Hepatic stellate cell (primary cell): ENCODE data around the gene CIAO3.
"Not testable (repeated sequence)": the region's sequence is repeated elsewhere in the genome, so short reads cannot be mapped to it uniquely, and the experiment has no call there.

ENCODE experiments used
- DNase-seq: peaks from one replicate; pipeline ENCODE4 v3.0.0; 2011; ENCODE audit warnings: low spot score

The CIAO3 gene

GRCh38 chr16:692356-693108 is 48.3 kb downstream of the CIAO3 start:
- no peak for DNase-seq

DNA sequence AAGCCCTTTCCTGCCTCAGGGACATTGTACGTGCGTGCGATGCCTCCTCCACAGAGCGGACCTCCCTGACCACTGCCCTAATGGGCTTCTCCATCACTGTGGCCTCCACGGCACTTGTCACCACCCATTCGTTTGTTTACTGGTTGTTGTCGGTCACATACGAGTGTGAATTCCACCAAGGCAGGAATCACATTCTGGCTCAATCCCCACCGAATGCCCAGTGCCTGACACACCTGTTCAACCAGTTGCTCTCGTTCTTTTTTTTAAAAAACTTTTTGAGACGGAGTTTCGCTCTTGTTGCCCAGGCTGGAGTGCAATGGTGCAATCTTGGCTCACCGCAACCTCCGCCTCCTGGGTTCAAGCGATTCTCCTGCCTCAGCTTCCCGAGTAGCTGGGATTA is 49.6 kb downstream of the CIAO3 start:
- not testable (repeated sequence) for DNase-seq

DNA sequence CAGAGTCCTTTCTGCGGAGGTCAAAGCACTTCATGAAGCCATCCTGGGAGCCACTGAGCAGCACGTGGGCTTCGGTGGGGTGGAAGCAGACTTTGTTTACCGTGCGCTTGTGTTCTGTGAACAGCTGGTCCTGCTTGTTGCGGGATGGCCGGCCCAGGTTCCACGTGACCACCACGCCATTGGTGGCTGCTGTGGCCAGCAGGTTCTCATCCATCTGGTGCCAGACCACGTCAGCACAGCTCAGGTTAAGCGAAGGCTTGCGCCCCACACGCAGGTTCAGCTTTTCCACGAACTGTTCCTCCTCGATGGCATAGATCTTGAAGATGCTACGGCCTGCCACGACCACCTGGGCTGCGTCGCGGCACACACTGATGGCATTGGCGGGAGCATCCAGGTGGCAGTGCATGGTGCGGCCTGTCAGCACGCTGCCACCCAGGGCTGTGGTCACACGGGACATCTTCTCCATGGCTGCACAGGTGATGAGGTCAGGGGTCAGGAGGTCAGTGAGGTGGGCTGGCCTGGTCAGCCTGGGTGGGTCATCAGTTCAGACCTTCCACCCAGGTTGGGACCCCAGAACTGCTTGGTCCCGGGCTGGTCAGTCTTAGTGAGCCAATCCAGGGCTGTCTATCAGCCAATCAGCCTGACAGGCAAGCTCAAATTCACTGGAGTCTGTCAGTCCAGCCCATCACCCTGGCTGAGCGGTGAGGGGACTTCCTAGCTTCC is 51.5 kb downstream of the CIAO3 start:
- no peak for DNase-seq

DNA sequence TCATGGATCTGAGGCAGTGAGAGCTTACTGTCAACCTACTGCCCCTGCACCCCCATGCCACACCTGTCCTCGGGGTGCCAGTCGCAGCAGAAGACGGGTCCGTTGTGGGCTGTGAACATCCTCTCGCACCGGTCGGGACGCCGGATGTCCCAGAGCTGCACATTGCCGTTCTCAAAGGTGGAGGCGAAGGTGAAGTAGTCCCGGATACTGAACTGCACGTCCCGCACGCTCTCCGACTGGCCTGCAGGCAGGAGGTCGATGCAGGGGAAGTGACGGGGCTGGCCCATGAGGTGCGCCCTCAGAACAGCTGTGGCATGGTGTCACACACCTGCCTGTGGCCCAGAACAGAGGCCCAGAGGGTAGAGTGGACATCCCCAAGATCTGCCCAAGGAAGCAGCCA is 53.3 kb downstream of the CIAO3 start:
- no peak for DNase-seq

GRCh38 chr16:686459-687260 is 54.1 kb downstream of the CIAO3 start:
- DNase-seq, result no peak

GRCh38 chr16:685967-686366 is 54.8 kb downstream of the CIAO3 start:
- no peak for DNase-seq

GRCh38 chr16:684961-685696 is 55.7 kb downstream of the CIAO3 start:
- DNase-seq, result no peak

DNA sequence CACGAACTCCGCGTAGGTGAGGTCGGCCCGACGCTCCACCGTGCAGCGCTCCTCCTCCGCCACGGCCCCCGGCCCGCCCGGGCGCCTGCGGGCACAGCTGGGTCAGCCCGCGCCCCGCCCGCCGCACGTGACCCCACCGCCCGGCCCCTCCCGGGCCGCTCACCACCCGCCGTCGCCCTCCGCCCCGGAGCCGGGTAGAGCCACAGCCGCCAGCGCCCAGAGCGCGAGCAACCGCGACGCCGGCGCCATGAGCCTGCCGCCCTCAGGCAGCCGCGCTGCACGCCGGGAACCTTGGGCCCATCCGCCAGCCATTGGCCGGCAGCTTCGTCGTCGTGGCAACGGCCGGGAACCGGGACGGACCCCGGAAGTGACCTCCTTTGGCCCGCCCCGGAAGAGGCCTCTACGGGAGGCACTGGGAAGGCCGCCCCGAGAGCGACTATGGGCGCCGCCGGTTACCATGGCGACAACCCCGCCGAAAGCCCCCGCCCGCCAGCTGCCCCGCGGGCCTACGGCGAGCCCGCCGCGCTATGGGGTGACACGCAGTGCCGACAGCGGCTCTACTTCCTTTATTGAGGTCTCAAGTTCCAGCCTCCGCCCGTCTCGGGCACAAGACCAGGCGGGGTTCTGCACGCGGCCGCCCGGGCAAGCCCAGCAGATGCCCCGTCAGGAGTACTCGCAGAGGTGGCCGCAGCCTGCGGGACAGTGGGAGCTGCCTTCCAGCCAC is 56.6 kb downstream of the CIAO3 start, which contains the start of gene JMJD8:
Gene JMJD8, minus strand, starts transcription at position 264 of the 724 bp plus-strand sequence. Its CDS starts 15 bp downstream, at position 249.
- DNase-seq, result peak; percentile 97

DNA sequence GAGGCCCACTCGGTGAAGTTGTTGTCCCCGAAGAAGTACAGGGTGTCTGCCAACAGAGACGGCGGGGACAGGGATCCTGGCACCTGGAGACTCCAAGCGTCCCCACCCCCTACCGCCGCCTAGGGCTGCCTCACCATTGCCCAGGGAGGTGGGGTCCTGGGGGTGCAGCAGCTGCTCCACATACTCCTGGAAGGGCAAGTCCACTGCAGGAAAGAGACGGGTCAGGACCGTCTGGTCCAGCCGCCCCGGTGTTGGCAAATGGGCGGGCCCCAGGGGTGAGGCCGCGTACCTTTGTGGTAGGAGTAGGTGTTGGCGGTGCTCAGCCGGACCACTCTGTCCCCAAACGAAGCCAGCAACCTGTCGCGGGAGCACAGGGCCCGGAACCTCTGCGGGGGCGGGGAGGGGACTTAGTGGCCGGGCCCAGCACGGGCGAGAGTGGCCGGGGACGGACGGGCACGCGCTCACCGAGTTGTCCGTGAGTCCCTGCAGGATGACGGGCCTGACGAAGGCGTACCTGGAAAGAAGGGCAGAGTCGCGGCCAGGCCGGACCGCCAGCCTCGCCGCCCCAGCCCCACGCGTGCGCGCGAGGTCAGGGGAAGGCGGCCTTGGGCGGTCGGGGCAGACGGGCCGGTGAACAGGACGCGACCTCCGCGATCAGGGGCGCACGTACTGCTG is 57.3 kb downstream of the CIAO3 start:
- DNase-seq, result no peak

GRCh38 chr16:682493-683395 is 58.1 kb downstream of the CIAO3 start:
- no peak for DNase-seq

DNA sequence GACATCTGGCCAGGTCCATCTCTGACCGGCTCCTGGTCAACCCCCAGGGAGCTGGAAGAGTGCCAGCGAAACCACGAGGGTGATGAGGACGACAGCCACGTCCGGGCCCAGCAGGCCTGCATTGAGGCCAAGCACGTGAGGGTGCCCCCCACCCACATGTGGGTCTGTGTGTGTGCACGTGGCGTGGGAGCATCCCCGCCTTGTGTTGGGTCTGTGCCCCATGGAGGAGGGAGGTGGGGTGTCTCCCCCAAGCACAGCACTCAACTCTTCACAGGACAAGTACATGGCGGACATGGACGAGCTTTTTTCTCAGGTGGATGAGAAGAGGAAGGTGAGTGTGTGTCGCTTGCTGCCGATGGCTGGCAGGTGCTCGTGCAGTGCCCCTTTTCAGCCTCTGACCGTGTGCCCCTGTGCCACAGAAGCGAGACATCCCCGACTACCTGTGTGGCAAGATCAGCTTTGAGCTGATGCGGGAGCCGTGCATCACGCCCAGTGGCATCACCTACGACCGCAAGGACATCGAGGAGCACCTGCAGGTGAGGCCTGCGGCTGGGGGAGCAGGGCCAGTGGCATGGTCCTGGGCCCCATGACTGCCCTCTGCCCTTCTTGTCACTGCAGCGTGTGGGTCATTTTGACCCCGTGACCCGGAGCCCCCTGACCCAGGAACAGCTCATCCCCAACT is 58.9 kb downstream of the CIAO3 start:
- no peak for DNase-seq

DNA sequence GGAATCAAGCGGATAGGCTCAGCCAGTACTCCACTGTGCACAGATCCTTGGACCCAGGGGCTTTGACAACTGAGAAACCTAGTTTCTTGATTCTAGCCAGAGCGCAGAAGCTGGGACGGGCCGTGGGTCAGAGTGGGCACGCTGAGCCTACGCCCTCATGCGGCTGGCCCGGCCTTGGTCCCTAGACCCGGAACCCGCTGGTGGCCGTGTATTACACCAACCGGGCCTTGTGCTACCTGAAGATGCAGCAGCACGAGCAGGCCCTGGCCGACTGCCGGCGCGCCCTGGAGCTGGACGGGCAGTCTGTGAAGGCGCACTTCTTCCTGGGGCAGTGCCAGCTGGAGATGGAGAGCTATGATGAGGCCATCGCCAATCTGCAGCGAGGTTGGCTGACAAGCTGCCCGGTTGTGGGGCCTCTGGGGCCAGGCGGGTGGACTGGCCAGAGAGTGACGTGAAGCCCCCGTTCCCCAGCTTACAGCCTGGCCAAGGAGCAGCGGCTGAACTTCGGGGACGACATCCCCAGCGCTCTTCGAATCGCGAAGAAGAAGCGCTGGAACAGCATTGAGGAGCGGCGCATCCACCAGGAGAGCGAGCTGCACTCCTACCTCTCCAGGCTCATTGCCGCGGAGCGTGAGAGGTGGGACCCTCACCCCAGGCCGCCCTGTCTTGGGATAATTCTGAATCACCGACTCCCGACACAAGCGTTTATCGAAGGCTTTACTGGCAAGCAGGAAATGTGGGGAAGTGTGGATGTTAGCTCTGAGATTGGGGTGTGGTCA is 59.6 kb downstream of the CIAO3 start:
- peak; percentile 40 for DNase-seq

DNA sequence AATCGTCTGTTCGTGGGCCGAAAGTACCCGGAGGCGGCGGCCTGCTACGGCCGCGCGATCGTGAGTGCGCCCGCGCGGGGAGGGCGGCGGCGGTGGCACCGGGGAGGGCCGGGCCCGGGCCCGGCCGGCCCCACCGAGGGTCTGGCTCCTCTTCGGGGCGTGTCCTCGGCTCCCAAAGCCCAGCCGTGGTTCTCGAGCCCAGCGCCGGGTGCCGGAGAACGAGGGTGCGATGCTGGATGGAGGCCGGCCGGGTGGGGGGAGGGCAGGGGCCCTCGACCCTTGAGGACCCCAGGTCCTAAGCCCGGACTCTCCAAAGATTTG is 60.2 kb downstream of the CIAO3 start:
- no peak for DNase-seq

- DNase-seq, result peak; percentile 91
These were observed 60.8 kb downstream of the CIAO3 start, which contains the start of gene STUB1 for GRCh38 chr16:679814-680624. STUB1 (plus strand) TSS chr16:680410; CDS start chr16:680526, 116 bp downstream.
